GM19238 (cell line): ENCODE results near the gene PNMA3.
"Not testable (repeated sequence)": the region's sequence is repeated elsewhere in the genome, so short reads cannot be mapped to it uniquely, and the experiment has no call there.

Experiments used
- DNase-seq: peaks from one replicate; pipeline ENCODE4 v3.0.0; 2011; ENCODE audit warnings: low spot score; ENCODE audit not compliant: insufficient read length

PNMA3 gene, protein sequence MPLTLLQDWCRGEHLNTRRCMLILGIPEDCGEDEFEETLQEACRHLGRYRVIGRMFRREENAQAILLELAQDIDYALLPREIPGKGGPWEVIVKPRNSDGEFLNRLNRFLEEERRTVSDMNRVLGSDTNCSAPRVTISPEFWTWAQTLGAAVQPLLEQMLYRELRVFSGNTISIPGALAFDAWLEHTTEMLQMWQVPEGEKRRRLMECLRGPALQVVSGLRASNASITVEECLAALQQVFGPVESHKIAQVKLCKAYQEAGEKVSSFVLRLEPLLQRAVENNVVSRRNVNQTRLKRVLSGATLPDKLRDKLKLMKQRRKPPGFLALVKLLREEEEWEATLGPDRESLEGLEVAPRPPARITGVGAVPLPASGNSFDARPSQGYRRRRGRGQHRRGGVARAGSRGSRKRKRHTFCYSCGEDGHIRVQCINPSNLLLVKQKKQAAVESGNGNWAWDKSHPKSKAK

DNA sequence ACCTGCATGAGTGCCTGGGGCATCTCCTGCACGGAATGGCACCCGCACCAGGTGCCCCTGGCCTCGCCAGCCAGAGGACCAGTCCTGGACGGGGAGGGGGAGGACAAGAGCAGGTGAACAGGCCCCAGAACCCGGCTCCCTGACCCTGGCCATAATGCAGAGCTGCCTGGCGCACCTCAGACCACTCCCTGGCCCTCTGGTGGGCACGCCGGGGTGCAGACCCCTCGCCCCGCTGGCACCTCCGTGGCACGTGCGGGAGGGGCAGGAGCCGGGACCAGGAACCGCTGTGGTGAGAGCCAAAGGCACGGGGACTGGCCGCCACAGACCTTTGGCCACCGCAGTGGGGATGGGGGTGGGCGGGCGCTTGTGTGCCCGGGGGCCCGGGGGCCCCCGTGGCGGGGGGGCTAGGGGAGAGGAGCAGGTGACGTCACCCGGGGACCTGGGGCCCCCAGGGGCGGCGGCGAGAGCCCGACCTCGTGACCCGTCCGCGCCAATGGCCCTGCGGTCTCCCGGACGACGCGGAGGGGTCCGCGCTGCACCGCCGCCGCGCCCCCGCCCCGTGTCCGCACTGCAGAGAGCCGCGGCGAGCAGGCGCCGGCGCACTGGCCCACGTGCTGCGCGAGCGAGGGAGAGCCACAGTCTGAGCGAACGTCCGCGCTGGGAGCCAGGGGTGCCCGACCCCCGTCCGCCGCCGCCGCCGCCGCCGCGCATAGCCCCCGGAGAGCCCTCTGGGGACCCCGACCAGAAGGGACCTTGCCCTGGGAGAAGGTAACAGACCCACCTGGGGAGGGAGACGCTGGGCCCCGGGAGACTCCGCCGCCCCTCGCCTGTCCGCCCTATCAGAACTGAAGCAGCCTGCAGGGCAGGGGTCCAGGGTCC, at the start of gene PNMA3:
Gene PNMA3, plus strand, starts transcription at position 600 of the 879 bp plus-strand sequence. CDS start 586 bp downstream, outside the sequence.
- DNase-seq = no peak

DNA sequence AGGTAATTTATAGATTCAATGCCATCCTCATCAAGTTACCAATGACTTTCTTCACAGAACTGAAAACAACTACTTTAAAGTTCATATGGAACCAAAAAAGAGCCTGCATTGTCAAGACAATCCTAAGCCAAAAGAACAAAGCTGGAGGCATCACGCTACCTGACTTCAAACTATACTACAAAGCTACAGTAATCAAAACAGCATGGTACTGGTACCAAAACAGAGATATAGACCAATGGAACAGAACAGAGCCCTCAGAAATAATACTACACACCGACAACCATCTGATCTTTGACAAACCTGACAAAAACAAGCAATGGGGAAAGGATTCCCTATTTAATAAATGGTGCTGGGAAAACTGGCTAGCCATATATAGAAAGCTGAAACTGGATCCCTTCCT, 39.1 kb upstream of the PNMA3 start:
- DNase-seq = not testable (repeated sequence)

DNA sequence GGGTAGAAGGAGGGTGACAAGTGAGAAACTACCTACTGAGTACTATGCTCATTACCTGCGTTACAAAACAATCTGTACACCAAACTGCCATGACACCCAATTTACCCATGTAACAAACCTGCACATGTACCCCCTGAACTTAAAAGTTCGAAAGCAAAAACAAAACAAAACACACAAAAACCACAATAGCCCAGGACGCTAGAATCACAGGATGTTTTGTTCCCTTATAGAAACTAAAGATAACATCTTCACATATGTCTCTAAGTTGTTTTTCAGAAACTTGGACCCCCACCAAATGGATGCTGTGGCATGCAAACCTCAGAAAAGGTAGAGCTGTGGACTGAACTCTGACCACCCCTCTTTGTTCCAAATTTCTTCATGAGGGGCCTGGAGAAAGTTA, 37.1 kb upstream of the PNMA3 start:
- no peak for DNase-seq

DNA sequence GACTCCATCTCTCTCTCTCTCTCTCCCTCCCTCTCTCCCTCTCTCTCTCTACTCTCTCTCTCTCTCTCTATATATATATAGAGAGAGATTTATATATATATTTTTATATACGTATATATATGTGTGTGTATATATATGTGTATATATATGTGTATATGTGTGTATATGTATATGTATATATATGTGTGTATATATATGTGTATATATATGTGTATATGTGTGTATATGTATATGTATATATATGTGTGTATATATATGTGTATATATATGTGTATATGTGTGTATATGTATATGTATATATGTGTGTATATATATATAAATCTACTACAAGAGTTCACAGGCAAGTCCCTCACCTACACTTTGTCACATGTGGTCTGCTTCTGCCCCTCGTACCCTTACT, 29.8 kb upstream of the PNMA3 start:
- DNase-seq = not testable (repeated sequence)

DNA sequence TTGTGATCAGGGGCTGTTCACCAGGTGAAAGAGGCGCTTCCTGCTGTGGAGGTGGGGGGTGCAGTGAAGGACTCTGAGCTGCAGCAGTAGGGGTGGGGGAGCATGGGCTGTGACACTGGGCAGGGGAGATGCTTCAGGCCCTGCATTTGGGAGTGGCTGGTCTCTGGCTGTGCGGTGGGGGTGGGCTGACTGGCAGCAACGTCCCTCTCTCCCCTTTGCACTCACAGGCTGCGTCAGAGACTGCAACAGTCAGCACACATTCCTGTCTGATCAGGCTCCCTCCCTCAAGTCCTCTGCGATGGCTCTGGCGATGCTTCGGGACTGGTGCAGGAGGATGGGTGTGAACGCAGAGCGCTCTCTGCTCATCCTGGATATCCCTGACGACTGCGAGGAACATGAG, 27.8 kb upstream of the PNMA3 start:
- not testable (repeated sequence) for DNase-seq

DNA sequence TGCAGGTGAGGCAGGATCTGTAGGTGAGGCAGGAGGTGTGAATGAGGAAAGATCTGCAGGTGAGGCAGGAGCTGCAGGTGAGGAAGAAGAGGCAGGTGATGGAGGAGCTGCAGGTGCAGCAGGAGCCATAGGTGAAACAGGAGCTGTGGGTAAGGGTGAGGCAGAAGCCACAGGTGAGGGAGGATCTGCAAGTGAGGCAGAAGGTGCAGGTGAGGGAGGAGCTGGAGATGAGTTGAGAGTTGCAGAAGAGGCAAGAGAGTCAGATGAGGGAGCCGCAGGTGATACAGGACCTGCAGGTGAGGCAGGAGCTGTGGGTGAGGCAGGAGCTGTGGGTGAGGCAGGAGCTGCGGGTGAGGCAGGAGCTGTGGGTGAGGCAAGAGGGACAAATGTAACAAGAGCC, 27.1 kb upstream of the PNMA3 start:
- no peak for DNase-seq

DNA sequence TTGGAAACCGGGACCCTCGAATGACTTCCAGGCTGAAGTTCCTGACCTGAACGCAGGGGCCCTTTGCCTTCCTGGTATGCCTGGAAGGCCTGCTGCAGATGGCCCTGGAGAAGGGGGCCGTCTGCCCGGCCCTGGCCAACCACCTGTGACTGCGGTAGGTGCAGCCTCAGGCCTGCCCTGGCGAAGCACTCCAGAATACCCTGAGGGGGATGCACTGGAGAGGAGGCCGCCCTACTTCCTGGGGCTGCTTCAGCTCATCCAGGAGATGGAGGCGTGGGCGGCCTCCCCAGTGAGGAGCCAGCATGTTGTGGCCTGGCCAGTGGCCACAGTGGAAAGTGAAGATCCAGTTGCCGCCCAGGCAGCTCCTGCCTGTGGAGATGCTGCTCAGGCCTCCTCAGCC, 26.4 kb upstream of the PNMA3 start:
- DNase-seq = no peak

DNA sequence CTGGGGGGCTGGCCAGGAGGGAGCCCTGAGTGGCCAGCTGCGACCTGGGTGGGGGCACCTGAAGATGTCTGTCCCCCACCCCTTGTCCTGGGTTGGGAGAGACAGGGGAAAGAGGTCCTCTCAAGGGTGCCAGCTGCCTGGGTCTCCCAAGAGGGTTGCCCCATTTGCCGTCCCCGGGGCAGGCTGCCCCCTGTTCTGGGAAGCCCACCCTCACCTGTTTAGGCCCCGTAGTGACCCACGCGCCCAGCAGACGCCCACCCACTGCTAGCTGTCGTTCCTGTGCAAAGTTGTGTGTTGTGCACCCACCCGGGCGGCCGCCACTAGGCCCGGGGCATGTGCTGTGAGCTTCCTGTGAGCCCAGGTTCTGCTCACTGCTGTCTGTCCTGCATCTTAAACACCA, 25.5 kb upstream of the PNMA3 start:
- DNase-seq = no peak

DNA sequence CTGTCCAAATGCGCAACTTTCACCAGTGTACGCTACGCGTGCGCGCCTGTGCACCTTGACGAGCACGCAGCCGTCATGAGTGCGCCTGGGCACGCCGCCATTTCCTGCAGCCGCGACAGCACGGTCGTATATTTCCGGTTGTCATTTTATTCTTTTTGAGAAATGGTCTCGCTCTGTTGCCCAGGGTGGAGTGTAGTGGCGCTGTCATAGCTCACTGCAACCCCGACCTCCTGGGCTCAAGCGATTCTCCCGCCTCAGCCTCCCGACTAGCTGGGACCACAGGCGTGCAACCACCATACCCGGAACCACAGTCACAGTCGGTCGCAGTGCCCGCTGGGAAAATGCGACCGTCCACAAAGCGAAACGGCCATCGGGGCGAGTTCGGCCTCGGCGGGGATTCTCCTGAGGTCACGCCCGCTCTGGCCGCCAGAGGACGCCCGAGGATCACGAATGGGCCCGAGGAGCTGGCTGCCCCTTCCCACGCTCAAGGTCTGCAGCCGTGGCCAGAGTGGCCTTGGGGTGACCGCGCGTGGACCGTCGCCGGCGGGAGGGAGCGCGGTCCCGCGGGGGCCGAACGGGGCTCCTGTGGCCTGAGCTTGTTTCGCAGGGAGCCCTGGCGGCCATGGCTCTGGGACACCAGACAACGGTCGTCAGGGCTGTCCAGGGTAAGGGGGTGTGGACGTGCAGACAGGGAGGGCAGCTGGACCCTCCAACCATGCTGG, 23.7 kb upstream of the PNMA3 start:
- peak; percentile 53 for DNase-seq

DNA sequence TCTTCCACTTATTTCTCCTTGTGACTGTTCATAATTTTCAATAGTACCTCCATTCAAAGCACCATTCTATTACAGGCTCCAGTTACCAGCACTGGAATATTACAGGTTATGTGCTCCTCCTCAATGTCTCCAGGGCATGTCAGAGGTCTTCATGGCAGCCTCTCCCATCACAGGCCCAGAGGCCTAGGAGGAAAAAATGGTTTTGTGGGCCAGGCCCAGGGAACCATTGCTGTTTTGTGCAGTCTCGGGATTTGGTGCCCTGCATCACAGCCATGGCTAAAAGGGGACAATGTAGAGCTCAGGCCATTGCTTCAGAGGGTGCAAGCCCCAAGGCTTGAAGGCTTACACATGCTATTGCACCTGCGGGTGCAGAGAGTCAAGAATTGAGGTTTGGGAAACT, 7.2 kb upstream of the PNMA3 start:
- DNase-seq = no peak

DNA sequence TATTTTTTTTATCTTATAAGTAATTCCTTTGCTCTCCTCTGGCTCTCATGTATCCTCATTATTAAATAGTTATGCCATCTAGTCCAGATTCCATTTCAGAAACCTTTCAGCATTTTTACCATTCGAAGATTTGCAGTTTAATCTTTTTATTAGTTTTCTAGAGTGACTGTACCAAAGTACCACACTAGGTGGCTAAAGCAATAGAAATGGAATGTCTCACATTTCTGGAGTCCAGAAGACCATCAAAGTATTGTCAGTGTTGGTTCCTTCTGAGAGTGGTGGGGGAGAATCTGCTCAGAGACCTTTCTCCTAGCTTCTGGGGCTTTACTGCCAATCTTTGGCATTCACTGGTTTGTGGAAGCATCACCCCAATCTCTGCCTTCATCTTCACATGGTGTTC, 3.7 kb upstream of the PNMA3 start:
- DNase-seq = no peak

DNA sequence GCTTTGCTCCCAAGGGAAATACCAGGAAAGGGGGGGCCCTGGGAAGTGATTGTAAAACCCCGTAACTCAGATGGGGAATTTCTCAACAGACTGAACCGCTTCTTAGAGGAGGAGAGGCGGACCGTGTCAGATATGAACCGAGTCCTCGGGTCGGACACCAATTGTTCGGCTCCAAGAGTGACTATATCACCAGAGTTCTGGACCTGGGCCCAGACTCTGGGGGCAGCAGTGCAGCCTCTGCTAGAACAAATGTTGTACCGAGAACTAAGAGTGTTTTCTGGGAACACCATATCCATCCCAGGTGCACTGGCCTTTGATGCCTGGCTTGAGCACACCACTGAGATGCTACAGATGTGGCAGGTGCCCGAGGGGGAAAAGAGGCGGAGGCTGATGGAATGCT, 1.0 kb downstream of the PNMA3 start:
- no peak for DNase-seq

DNA sequence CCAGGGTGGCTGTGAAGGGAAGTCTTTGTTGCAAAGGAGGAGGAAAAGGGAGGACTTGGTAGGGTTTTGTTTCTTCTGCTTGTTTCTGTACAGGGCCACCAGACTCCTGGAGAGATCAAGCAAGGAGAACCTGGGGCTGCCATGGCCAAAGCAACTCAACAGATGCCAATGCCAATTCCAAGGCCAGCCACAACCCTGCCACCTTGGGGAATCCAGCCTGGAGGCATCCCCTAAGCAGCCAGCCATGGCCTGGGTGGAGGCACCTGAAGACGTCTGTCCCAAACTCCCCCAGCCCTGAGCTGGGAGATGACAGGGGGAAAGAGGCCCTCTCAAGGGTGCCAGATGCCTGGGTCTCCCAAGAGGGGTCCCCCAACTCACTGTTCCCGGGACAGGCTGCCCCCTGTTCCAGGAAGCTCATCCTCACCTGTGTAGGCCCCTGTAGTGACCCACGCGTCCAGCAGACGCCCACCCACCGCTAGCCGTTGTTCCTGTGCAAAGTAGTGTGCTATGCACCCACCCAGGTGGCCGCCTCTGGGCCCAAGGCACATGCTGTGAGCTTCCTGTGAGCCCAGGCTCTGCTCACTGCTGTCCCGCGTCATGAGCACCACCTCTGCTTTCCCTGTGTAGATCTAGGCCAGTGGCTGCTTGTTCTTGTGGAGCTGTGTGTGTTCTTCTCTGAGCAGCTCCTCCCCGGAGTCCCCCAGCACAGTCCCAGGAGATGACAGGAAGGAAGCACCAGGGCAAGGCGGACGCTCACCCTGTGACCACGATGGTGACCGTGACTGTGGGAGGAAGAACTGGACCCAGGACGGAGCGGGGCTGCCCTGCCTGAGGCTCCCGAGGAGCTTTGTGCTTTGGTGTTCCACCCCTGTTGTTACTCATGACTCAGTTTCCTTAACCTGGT, 3.2 kb downstream of the PNMA3 start:
- DNase-seq = no peak

DNA sequence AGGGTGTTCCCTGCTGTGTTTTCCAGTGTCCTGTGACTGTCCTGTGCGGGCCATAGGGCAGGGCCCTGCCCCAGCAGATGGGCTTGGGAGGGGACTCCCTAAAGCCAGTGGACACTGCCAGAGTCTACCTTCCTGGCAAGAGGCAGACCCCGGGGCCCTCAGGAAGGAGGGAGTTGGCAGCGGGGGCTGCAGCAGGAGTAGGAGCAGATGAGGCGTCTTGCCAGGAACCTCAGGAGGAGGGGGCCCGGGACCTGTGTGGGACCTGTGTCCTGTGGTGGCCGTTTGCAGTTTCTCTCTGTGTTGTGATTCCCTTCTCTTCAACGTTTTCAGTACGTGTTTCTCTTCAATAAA, 3.8 kb downstream of the PNMA3 start:
- no peak for DNase-seq

DNA sequence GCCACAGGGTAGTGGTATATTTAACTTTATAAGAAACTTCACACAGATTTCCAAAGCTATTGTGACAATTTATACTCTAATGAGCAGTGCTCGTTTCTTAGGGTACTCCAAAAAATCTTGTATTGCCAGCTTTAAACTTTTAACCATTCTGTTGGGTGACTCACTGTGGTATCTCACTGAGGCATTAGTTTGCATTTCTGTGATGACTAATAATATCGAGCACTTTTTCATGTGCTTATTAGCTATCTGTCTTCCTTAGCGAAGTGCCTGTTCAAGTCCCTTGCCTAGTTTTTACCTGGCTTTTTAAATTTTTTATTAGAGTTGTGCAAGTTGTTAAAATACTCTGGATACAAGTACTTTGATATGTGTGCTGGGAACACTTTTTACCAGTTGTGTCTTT, 5.5 kb downstream of the PNMA3 start:
- DNase-seq = no peak

DNA sequence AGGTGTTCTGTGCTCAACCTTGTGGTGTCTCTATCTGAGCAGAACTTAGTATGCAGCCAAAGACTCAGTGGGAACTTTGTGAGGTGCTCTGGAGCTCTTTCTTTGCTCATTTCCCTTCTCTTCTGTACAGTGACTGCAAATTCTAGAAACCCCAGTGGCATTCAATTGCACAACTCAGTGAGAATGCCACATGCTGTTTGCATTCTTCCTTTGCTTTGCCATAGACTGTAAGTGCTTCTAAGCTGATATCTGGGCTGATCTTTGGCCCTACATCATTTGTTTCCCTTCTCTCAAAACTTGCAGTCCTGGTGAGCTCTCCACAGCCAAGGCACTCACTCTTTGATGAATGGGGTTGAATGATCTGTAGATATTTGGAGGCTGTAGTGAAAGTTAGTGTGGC, 7.0 kb downstream of the PNMA3 start:
- DNase-seq = no peak

DNA sequence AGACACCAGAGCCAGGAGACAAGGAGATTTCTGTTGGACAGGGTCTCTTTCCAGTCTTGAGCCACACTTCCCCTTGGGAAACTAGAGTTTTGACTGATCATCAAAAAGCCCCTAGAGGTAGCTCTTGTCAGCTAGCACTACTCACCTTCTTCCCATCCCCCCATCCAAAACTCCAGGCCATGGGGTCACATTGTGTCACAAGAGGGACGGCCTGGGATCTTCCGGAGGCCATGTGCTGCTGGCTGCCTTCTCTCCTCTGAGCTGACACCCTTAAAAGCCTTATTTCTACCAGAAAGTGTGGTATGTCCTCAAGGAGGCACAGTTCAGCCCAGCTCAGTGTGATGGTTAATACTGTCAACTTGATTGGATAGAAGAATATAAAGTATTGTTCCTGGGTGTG, 7.8 kb downstream of the PNMA3 start:
- DNase-seq = no peak

DNA sequence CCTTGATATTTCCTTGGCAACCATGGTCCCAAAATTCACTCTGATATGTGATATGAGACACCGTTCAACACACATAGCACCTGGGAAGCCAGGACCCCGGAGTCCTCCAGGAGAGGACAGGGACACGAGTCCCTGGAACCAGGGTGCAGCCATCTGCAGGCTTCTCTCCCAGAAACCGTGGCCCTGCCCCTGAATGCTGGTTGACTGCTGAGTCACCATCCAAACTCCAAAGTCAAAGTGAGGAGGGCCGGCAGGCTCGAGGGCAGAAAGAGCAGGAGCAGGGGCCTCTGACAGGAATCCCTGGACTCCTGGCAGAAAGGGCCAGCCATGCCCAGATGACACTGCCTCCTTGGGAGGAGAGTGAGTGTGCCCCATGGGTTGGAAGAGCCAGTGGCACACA, 9.1 kb downstream of the PNMA3 start:
- no peak for DNase-seq

DNA sequence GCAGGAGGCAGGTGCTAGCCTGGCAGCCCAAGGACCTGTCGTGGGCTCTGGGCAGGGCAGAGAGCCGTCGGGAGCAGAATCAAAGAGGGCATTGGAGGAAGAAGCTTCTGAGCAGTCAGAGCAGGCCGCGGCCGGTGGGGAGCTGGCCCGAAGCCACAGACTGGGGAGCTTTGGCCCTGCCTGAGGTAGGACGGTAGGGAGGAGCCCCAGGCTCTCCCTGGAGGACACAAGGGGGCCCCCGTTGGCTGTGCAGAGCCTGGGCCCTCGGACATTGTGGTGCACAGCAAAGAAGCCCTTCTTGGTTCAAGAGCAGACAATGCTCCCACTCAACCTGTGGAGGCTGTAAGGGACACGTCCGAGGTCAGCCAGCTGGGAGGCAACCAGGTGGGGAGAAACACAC, 10.1 kb downstream of the PNMA3 start:
- DNase-seq = not testable (repeated sequence)

DNA sequence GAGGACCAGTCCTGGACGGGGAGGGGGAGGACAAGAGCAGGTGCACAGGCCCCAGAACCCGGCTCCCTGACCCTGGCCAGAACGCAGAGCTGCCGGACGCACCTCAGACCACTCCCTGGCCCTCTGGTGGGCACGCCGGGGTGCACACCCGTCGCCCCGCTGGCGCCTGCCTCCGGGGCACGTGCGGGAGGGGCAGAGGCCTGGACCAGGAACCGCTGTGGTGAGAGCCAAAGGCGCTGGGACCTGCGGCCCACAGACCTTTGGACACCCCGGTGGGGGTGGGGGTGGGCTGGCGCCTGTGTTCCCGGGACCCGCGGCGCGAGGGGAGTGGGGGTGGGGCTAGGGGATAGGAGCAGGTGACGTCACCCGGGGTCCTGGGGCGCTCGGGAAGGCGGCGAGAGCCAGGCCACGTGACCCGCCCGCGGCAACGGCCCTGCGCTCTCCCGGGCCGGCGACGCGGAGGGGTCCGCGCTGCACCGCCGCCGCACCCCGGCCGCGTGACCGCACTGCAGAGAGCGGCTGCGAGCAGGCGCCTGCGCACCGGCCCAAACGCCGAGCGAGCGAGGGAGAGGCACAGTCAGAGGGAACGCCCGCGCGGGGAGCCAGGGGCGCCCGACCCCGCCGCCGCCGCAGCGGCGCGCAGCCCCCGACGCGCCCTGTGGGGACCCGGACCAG, 15.8 kb downstream of the PNMA3 start, which contains the start of gene PNMA6A:
Gene PNMA6A, plus strand, starts transcription at position 546 of the 675 bp plus-strand sequence. CDS start 609 bp downstream, outside the sequence.
- DNase-seq = not testable (repeated sequence)
